ENCODE measurements around the gene NUP35. TPM values are rescaled to one million over a fixed set of nuclear protein-coding genes. Genes with fewer than 3 reads are reported as not detected.

The NUP35 gene
- total RNA-seq, 1 donor from 2014 or later, result 11.8 TPM

DNA sequence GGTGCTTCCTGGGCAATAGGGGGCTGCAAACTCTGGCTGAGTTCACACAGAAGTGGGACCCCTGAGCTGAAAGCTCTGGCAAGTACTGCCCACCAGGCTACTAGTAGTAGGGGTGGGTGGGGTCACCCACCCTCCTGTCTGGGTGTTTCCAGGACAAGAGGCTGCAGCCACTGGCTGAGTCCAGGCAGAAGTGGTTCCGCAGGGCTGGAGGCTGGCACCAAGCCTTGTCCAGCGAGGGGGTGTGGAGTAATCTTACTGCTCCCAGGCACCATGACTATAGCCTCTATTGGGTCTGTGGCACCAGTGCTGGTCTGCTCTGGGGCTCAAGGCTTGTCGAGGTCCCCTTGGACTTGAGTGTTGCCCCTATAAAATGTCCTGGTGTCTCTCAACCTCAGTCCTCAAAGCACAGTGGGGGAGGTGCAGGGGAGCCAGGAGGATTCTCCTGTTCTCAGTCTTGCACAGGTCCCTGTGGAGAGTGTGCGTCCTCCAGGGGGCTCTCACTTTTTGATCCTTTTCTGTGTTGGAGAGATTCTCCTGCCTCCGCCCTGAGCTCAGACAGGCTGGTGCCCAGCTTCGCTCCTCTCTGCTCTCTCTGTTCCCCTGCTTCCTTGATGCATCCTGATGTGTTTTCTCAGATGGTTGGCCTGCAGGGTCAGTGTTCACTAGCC lies 48.1 kb downstream of the NUP35 start:
- TF ChIP-seq, protein P1, sequence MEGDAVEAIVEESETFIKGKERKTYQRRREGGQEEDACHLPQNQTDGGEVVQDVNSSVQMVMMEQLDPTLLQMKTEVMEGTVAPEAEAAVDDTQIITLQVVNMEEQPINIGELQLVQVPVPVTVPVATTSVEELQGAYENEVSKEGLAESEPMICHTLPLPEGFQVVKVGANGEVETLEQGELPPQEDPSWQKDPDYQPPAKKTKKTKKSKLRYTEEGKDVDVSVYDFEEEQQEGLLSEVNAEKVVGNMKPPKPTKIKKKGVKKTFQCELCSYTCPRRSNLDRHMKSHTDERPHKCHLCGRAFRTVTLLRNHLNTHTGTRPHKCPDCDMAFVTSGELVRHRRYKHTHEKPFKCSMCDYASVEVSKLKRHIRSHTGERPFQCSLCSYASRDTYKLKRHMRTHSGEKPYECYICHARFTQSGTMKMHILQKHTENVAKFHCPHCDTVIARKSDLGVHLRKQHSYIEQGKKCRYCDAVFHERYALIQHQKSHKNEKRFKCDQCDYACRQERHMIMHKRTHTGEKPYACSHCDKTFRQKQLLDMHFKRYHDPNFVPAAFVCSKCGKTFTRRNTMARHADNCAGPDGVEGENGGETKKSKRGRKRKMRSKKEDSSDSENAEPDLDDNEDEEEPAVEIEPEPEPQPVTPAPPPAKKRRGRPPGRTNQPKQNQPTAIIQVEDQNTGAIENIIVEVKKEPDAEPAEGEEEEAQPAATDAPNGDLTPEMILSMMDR (IDR thresholded peaks at IDR 0.05; ENCODE audit: unreplicated experiment), result no peak
- peaks cover 23% of the 10 kb centered on the region for H3K36me3 Mint-ChIP-seq (ENCODE audit: low read depth, unreplicated experiment)
- no peak for DNase-seq (ENCODE audit: low spot score)
- H3K27ac Mint-ChIP-seq (ENCODE audit: unreplicated experiment), result no peak overlapping the region
- peaks cover 5% of the 10 kb centered on the region for H3K27me3 Mint-ChIP-seq (ENCODE audit: unreplicated experiment)
- H3K4me1 Mint-ChIP-seq (ENCODE audit: unreplicated experiment), result peaks cover 2% of the 10 kb centered on the region
- no peak overlapping the region for H3K4me3 Mint-ChIP-seq (ENCODE audit: unreplicated experiment)
- H3K9me3 Mint-ChIP-seq (ENCODE audit: unreplicated experiment), result peaks cover 7% of the 10 kb centered on the region

DNA sequence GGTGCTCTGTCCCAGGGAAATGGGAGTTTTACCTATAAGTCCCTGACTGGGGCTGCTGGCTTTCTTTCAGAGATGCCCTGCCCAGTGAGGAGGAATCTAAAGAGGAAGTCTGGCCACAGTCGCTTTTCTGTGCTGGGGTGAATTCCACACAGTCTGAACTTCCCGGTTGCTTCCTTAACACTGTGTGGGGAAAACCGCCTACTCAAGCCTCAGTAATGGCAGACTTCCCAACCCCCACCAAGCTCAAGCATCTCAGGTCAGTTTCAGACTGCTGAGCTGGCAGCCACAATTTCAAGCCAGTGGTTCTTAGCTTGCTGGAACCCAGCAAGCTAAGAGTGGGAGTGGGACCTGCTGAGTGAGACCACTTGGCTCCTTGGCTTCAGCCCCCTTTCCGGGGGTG lies 54.9 kb downstream of the NUP35 start:
- H3K9me3 Mint-ChIP-seq (ENCODE audit: unreplicated experiment), result peaks cover 7% of the 10 kb centered on the region
- H3K4me1 Mint-ChIP-seq (ENCODE audit: unreplicated experiment), result no peaks in the 10 kb centered on the region
- DNase-seq (ENCODE audit: low spot score), result no peak
- TF ChIP-seq, protein P1 (IDR thresholded peaks at IDR 0.05; ENCODE audit: unreplicated experiment), result no peak
- H3K27me3 Mint-ChIP-seq (ENCODE audit: unreplicated experiment), result peaks cover 3% of the 10 kb centered on the region
- H3K36me3 Mint-ChIP-seq (ENCODE audit: low read depth, unreplicated experiment), result peaks cover 57% of the 10 kb centered on the region
- no peak overlapping the region for H3K27ac Mint-ChIP-seq (ENCODE audit: unreplicated experiment)
- H3K4me3 Mint-ChIP-seq (ENCODE audit: unreplicated experiment), result no peak overlapping the region

DNA sequence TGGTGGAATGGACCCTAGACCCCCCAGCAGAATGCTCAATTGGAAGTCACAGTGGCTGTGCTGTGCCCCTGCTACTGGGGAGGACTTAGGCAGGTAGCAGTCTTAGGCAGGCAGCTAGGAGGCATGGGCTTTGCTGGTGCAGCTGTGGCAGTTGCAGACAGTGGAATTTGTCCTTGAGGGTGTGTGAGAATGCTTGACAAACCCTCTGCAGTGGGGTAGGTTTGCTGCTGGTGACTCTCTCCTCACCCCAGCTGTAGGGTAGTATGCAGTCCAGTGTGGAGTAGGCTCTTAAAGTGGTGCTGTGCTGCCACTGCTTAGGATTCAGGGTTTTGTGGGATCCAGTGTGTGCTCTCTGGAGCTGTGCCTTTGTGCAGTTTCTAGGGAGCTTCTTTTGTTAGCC lies 61.3 kb downstream of the NUP35 start:
- H3K27me3 Mint-ChIP-seq (ENCODE audit: unreplicated experiment), result peaks cover 3% of the 10 kb centered on the region
- H3K9me3 Mint-ChIP-seq (ENCODE audit: unreplicated experiment), result no peaks in the 10 kb centered on the region
- TF ChIP-seq, protein P1 (IDR thresholded peaks at IDR 0.05; ENCODE audit: unreplicated experiment), result no peak
- no peak overlapping the region for H3K4me3 Mint-ChIP-seq (ENCODE audit: unreplicated experiment)
- H3K36me3 Mint-ChIP-seq (ENCODE audit: low read depth, unreplicated experiment), result peaks cover 25% of the 10 kb centered on the region
- no peak for DNase-seq (ENCODE audit: low spot score)
- no peak overlapping the region for H3K27ac Mint-ChIP-seq (ENCODE audit: unreplicated experiment)
- peaks cover 11% of the 10 kb centered on the region for H3K4me1 Mint-ChIP-seq (ENCODE audit: unreplicated experiment)

DNA sequence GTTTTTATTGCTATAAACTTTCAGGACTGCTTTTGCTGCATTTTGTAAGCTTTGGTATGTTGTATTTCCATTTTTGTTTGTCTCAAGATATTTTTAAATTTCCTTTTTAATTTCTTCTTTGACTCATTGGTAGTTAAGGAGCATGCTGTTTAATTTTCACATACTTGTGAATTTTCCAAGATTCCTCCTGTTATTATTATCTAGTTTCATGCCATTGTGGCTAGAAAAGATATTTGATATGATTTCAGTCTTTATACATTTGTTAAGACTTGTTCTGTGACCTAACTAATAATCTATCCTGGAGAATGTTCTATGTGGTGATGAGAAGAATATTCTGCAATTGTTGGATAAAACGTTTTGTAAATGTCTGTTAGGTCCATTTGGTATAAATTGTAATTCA lies 62.1 kb downstream of the NUP35 start:
- no peak for DNase-seq (ENCODE audit: low spot score)

DNA sequence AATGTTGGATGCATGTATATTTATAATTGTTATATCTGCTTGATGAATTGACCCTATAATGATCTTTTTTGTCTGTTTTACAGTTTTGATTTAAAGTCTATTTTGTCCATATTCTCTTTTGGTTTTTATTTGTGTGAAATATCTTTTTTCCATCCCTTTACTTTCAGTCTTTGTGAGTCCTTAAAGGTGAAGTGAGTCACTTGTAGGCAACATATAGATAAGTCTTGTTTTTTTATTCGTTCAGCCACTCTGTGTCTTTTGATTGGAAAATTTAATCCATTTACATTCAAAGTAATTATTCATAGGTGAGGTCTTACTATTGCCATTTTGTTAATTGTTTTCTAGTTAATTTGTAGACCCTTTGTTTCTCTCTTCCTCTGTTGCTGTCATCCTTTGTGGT lies 62.5 kb downstream of the NUP35 start:
- no peaks in the 10 kb centered on the region for H3K9me3 Mint-ChIP-seq (ENCODE audit: unreplicated experiment)
- TF ChIP-seq, protein P1 (IDR thresholded peaks at IDR 0.05; ENCODE audit: unreplicated experiment), result no peak
- DNase-seq (ENCODE audit: low spot score), result no peak
- no peak overlapping the region for H3K4me3 Mint-ChIP-seq (ENCODE audit: unreplicated experiment)
- H3K4me1 Mint-ChIP-seq (ENCODE audit: unreplicated experiment), result peaks cover 11% of the 10 kb centered on the region
- H3K36me3 Mint-ChIP-seq (ENCODE audit: low read depth, unreplicated experiment), result peaks cover 25% of the 10 kb centered on the region
- no peak overlapping the region for H3K27ac Mint-ChIP-seq (ENCODE audit: unreplicated experiment)
- peaks cover 3% of the 10 kb centered on the region for H3K27me3 Mint-ChIP-seq (ENCODE audit: unreplicated experiment)

More for the DNA sequence above, 62.1 kb downstream of the NUP35 start:
- peaks cover 3% of the 10 kb centered on the region for H3K27me3 Mint-ChIP-seq (ENCODE audit: unreplicated experiment)
- peaks cover 25% of the 10 kb centered on the region for H3K36me3 Mint-ChIP-seq (ENCODE audit: low read depth, unreplicated experiment)
- no peak overlapping the region for H3K4me3 Mint-ChIP-seq (ENCODE audit: unreplicated experiment)
- H3K4me1 Mint-ChIP-seq (ENCODE audit: unreplicated experiment), result peaks cover 11% of the 10 kb centered on the region
- TF ChIP-seq, protein P1 (IDR thresholded peaks at IDR 0.05; ENCODE audit: unreplicated experiment), result no peak
- H3K27ac Mint-ChIP-seq (ENCODE audit: unreplicated experiment), result no peak overlapping the region
- H3K9me3 Mint-ChIP-seq (ENCODE audit: unreplicated experiment), result no peaks in the 10 kb centered on the region
